Measurements from ENCODE around the gene CYP26A1.

CYP26A1 gene, protein sequence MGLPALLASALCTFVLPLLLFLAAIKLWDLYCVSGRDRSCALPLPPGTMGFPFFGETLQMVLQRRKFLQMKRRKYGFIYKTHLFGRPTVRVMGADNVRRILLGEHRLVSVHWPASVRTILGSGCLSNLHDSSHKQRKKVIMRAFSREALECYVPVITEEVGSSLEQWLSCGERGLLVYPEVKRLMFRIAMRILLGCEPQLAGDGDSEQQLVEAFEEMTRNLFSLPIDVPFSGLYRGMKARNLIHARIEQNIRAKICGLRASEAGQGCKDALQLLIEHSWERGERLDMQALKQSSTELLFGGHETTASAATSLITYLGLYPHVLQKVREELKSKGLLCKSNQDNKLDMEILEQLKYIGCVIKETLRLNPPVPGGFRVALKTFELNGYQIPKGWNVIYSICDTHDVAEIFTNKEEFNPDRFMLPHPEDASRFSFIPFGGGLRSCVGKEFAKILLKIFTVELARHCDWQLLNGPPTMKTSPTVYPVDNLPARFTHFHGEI

DNA sequence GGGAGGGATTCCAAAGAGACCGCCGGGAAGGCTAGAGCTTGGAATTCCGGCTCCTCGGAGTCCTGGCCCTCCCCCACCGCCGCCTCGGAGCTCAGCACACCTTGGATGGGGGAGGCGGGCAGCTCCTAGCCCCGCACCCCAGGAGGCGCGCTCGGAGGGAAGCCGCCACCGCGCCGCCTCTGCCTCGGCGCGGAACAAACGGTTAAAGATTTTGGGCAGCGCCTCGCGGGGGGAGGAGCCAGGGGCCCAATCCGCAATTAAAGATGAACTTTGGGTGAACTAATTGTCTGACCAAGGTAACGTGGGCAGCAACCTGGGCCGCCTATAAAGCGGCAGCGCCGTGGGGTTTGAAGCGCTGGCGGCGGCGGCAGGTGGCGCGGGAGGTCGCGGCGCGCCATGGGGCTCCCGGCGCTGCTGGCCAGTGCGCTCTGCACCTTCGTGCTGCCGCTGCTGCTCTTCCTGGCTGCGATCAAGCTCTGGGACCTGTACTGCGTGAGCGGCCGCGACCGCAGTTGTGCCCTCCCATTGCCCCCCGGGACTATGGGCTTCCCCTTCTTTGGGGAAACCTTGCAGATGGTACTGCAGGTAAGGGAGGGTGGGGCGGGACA, at the start of gene CYP26A1:
Gene CYP26A1, plus strand, starts transcription at position 355 of the 608 bp plus-strand sequence. Its CDS starts 42 bp downstream, at position 397.
- H3K9me3 ChIP-seq, result no peaks in the 10 kb centered on the region
- no peak within 1 kb of the TSS for H3K27ac ChIP-seq
- no peak within 1 kb of the TSS for H3K4me3 ChIP-seq (ENCODE audit: low read depth in 1 of 2, low read length in 1 of 2)
- H3K27me3 ChIP-seq, result peaks cover 100% of the 10 kb centered on the region
- TF ChIP-seq, protein P1, sequence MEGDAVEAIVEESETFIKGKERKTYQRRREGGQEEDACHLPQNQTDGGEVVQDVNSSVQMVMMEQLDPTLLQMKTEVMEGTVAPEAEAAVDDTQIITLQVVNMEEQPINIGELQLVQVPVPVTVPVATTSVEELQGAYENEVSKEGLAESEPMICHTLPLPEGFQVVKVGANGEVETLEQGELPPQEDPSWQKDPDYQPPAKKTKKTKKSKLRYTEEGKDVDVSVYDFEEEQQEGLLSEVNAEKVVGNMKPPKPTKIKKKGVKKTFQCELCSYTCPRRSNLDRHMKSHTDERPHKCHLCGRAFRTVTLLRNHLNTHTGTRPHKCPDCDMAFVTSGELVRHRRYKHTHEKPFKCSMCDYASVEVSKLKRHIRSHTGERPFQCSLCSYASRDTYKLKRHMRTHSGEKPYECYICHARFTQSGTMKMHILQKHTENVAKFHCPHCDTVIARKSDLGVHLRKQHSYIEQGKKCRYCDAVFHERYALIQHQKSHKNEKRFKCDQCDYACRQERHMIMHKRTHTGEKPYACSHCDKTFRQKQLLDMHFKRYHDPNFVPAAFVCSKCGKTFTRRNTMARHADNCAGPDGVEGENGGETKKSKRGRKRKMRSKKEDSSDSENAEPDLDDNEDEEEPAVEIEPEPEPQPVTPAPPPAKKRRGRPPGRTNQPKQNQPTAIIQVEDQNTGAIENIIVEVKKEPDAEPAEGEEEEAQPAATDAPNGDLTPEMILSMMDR (IDR thresholded peaks at IDR 0.05), result no peak
- H3K4me1 ChIP-seq (ENCODE audit: control insufficient read depth in 1 of 2, insufficient read depth in 1 of 2, low read depth in 1 of 2, low read length in 1 of 2), result peaks cover 14 to 21% of the 10 kb centered on the region in 2 experiments
- no peaks in the 10 kb centered on the region for H3K36me3 ChIP-seq

DNA sequence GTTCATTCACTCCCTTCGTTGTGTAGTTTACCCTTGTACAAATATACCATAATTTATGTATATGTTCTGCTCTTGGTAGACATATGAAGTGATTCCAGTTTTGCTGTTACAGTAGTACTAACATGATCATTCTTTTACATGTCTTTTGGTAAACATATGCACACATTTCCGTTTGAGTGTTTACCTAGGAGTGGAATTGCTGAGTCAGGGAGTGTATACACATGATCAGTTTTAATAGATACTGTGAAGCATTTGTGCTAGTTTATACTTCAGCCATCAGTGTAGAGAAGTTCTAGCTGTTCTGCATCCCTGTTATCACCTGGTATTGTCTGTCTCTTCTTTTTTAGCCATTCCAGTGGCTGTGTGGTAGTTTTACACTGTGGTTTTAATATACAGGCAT, 47.6 kb upstream of the CYP26A1 start:
- Histone ChIP-seq H3K36me3 (peaks cover 45% of the 10 kb centered on the region), H3K27me3 (no peaks in the 10 kb centered on the region), H3K4me1 (ENCODE audit: control insufficient read depth in 1 of 2, insufficient read depth in 1 of 2, low read depth in 1 of 2, low read length in 1 of 2) (no peaks in the 10 kb centered on the region), H3K9me3 (no peaks in the 10 kb centered on the region), H3K4me3 (ENCODE audit: low read depth in 1 of 2, low read length in 1 of 2) (no peak overlapping the region), H3K27ac (no peak overlapping the region)
- TF ChIP-seq, protein P1 (IDR thresholded peaks at IDR 0.05), result no peak

DNA sequence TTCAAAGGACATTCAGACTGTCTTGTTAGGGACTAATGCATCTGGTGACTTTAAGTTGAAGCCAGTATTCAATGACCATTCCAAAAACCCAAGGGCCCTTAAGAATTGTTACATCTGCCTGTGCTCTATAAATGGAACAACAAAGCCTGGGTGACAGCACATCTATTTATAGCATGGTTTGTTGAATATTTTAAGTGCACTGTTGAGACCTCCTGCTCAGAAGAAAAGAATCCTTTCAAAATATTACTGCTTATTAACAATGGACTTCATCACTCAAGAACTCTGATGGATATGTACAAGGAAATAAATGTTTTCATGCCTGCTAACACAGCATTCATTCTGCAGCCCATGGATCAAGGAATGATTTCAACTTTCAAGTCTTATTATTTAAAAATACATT, 46.2 kb upstream of the CYP26A1 start:
- no peaks in the 10 kb centered on the region for H3K4me1 ChIP-seq (ENCODE audit: control insufficient read depth in 1 of 2, insufficient read depth in 1 of 2, low read depth in 1 of 2, low read length in 1 of 2)
- H3K27ac ChIP-seq, result no peak overlapping the region
- peaks cover 43% of the 10 kb centered on the region for H3K36me3 ChIP-seq
- H3K9me3 ChIP-seq, result no peaks in the 10 kb centered on the region
- TF ChIP-seq, protein P1 (IDR thresholded peaks at IDR 0.05), result no peak
- H3K27me3 ChIP-seq, result no peaks in the 10 kb centered on the region
- H3K4me3 ChIP-seq (ENCODE audit: low read depth in 1 of 2, low read length in 1 of 2), result no peak overlapping the region

DNA sequence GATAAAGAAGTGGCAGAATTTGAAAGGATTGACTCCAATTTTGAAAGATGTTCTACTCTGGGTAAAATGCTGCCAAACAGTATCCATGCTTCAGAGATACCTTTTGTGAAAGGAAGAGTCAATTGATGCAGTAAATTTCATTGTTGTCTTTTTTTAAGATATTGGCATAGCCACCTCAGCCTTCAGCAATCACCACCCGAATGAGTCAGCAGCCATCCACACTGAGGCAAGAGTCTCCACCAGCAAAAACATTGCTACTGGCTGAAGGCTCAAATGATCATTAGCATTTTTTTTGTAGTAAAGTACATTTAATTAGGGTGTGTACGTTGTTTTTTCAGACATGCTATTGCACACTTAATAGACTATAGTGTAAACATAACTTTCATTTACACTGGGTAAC, 44.8 kb upstream of the CYP26A1 start:
- H3K27me3 ChIP-seq, result no peaks in the 10 kb centered on the region
- TF ChIP-seq, protein P1 (IDR thresholded peaks at IDR 0.05), result no peak
- no peaks in the 10 kb centered on the region for H3K9me3 ChIP-seq
- H3K27ac ChIP-seq, result no peak overlapping the region
- H3K4me1 ChIP-seq (ENCODE audit: control insufficient read depth in 1 of 2, insufficient read depth in 1 of 2, low read depth in 1 of 2, low read length in 1 of 2), result no peaks in the 10 kb centered on the region
- no peak overlapping the region for H3K4me3 ChIP-seq (ENCODE audit: low read depth in 1 of 2, low read length in 1 of 2)
- peaks cover 39% of the 10 kb centered on the region for H3K36me3 ChIP-seq

DNA sequence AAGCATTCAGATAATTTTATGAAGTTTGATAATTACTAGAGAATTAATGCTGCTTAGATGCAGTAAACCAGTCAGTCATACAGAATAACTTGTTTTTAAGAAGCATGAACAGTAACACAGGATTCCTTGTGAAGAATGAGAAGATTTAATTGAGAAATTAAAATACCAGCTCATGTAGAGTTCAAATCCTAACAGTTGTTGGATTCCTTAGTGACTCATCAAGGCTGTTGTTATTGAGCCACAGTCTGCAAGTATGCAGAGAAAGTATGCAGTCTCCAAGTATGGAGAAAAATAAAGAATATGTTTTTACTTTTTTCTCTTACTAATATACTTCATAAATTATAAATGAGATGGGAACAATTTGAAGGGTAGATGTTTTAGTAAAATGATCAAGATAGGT, 43.3 kb upstream of the CYP26A1 start:
- Histone ChIP-seq H3K4me3 (ENCODE audit: low read depth in 1 of 2, low read length in 1 of 2) (no peak overlapping the region), H3K9me3 (no peaks in the 10 kb centered on the region), H3K27ac (no peak overlapping the region), H3K4me1 (ENCODE audit: control insufficient read depth in 1 of 2, insufficient read depth in 1 of 2, low read depth in 1 of 2, low read length in 1 of 2) (no peaks in the 10 kb centered on the region), H3K27me3 (no peaks in the 10 kb centered on the region), H3K36me3 (peaks cover 34% of the 10 kb centered on the region)
- TF ChIP-seq, protein P1 (IDR thresholded peaks at IDR 0.05), result no peak

Data from neutrophil (primary cell).